CD4-positive, alpha-beta T cell treated with Interleukin-17A for 1 hour (primary cell): Measurements from ENCODE around the gene GABARAPL1.
"Not testable (repeated sequence)": the region's sequence is repeated elsewhere in the genome, so short reads cannot be mapped to it uniquely, and the experiment has no call there.

Experiments used
- DNase-seq: peaks from one replicate; pipeline ENCODE4 v3.0.0-alpha.2; 2020

Gene GABARAPL1

GRCh38 chr12:10204495-10204894 is 8.2 kb upstream of the GABARAPL1 start:
- not testable (repeated sequence) for DNase-seq

DNA sequence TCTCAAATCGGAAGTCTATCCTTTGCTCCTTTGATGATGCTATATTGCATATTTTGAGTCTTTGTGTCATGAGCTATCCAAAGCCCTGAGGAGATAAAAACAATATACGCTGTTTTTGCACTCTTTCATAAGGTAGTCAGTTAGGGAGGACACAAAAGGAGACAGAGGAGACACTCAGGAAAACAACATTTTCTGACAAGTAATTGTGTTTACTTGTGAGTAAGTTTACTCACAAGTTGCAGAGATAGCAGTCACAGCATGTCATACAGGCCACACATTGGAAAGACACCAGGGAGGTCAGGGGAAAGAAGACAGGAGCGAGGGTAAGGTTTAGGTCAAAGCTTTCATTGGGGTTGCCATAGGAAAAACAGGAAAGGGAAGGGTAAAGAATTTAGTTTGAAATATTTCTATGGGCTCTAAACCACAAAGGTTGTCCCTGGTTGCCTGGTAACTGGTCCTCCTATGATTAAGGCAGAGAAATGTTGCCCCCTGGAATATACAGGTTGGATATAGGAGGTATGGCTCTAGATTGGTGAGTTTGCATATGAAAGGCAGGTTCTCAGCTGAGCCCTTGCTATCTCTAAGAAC is 7.4 kb upstream of the GABARAPL1 start:
- DNase-seq, result no peak

DNA sequence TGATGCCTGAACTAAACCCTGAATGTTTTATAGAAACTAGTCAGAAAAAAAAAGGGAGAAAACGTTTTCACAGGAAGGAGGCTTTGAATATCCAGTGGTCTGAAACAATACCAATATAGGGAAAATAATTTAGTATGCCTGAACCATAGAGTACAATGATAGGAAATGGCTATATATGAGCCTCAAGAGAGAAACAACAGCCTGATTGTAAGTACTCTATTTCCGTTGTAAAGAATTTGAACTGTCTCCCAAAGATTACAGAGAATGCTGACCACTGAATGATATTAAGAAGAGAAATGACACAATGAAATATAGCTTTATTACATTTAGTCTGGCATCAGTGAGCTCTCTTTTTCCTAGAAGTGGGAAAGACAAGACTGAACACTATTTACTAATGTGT is 5.5 kb upstream of the GABARAPL1 start:
- no peak for DNase-seq

DNA sequence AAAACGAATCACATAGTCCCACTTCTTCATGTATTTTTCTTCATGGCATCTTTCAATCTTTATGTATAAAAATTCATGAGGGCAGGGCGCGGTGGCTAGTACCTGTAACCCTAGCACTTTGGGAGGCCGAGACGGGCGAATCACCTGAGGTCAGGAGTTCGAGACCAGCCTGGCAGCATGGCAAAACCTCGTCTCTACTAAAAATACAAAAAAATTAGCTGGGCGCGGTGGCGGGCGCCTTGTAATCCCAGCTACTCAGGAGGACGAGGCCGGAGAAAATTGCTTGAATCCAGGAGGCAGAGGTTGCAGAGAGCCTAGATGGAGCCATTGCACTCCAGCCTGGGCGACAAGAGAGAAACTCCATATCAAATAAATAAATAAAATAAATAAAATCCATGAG is 2.5 kb upstream of the GABARAPL1 start:
- no peak for DNase-seq

- DNase-seq, result no peak
Measured at GRCh38 chr12:10211101-10211939, 1.4 kb upstream of the GABARAPL1 start.

DNA sequence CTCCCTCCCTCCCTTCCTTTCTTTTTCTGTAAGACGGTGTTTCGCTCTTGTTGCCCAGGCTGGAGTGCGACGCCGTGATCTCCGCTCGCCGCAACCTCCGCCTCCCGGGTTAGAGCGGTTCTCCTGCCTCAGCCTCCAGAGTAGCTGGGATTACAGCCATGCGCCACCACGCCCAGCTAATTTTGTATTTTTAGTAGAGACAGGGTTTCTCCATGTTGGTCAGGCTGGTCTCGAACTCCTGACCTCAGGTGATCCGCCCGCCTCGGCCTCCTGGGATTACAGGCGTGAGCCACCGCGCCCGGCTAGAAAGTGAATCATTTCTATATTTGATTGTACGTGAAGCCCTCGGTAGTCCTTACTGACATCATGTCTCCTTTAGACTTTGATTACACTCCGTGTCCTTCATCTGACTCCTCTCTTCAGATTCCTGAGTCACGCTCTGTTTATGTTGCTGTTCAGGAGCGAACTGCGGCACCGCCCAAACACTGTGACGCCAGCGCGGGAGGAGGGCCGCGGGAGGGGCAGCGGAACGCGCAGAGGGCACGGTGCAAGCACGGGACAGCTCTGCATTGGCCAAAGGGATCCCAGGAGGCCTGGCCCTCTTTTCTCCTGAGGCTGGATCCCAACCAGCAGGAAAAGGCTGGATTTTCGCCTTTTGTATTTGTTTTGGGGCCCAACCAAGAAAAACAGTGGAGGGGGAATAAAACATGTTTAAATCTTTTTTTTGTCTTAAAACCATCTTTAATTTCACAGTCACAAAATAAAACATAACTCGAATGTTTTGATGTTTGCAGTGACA is 538 bp upstream of the GABARAPL1 start:
- peak; percentile 90 for DNase-seq

DNA sequence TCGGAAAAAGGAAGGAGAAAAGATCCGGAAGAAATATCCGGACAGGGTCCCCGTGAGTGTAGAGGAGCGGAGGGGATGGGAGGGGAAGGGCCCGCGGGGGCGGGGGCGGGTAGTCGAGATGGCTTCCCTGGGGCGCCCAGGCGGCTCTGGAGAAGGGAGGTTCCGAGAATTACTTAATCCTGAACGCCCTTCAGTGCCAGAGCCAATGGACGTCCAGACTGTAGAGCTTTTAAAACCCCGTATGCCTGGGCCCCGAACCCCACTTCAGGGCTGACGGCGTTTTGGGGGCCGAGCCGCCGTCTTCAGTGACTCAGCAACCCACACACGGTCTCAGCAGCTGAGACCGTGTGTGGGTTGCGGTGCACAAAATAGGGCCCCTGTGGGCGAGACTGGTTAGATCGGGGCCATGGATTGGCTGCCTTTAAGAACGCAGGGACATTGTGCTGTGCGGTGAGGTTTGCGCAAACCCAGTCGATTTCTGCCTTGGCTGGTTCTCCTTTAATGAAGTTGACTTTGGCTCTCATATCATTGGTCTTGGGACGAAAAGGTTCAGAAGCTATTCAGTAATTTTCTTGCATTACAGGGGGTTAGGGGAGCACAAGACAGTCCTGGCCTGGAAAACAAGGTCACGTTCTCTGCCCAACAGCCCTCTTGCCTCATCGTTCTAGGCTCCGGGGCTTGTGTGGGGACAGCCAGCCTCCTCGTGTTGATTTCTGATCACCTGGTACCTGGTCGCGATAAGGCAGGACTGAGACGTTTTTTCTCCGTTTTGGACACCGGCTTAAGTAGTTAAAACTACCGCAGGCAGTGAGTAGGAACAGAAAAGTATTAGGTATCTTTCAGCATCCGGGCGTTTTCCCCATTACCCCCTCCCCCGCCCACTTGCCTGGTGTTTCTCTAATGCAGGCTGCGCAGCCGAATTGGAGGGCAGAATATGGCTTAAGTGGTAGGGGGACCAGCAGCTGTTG is 775 bp downstream of the GABARAPL1 start:
- peak; percentile 88 for DNase-seq

DNA sequence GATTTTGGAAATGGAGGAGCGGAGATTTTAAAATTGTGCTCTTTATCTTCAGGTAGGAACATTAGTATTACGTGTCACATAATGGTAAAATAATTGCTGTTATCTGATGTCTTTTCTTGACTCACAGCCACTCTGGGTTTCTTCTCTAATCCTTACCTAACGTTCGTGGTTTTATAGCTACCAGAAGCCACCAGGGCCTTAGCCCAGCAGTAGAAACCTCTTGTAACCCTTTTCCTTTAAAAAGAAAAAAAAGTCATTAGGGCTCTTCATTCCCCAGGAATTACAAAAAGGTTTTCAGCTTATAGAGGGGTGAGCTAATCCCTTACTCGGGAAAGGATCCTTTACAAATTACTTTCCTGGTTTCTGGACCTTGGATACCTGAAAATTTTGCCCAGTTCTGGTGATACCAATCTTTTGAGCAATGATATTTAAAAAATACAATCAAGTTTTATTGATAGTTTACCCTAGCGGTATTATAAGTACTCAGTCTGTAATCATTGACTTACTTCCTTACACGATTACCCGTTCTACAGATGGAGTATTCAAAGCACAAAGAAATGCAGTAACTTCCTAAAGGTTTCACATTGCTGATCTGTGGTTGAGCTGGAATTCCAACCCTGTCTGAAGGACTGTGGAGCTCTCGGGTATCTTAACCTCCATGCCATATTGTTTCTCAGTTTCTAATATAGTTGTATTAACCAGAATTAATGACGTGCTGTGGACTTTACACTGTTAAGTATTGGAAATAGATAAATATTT is 1.6 kb downstream of the GABARAPL1 start:
- no peak for DNase-seq

- DNase-seq, result no peak
Measured at GRCh38 chr12:10214895-10215267, 2.2 kb downstream of the GABARAPL1 start.

GRCh38 chr12:10215436-10215835 is 2.8 kb downstream of the GABARAPL1 start:
- DNase-seq, result peak; percentile 34

DNA sequence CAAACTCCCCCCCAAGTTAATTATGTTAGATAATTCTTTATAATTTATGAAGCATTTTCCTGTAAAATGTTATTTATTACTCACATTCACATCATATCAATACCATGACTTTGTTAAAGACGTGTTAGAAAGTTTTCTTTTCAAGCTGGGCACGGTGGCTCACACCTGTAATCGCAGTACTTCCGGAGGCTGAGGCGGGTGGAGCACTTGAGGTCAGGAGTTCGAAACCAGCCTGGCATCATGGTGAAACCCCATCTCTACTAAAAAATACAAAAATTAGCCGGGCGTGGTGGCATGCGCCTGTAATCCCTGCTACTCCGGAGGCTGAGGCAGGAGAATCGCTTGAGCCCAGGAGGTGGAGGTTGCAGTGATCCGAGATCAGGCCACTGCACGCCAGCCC is 3.3 kb downstream of the GABARAPL1 start:
- peak; percentile 55 for DNase-seq

- no peak for DNase-seq
Measured at GRCh38 chr12:10218021-10218420, 5.3 kb downstream of the GABARAPL1 start.

DNA sequence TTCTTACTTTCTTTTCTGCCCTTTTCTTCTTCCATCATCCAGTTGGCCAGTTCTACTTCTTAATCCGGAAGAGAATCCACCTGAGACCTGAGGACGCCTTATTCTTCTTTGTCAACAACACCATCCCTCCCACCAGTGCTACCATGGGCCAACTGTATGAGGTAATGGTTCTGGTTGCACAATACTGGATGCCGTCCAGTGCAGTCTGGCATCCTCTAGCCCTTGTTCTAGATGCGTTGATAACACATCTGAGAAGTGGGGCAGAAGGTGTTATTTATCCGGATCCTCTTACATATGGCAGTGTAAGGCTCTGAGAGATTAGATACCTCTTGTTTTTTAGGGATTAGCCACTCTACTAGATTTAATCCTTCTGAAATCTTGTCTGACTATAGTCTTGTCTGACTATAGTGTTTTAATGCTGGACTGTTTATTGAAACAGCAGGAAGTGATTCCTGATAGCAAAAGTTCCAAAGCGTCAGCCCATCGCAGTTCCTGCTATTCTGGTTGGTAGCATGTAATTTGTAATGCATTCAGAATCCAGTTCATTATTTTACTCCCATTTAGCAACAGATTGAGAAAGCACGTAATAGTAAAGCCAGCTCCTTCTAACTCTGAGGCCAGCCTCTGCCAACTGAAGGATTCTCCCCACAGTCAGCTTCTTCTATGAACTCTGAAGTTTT is 7.9 kb downstream of the GABARAPL1 start:
- no peak for DNase-seq

GRCh38 chr12:10221846-10222245 is 9.2 kb downstream of the GABARAPL1 start:
- DNase-seq, result no peak

DNA sequence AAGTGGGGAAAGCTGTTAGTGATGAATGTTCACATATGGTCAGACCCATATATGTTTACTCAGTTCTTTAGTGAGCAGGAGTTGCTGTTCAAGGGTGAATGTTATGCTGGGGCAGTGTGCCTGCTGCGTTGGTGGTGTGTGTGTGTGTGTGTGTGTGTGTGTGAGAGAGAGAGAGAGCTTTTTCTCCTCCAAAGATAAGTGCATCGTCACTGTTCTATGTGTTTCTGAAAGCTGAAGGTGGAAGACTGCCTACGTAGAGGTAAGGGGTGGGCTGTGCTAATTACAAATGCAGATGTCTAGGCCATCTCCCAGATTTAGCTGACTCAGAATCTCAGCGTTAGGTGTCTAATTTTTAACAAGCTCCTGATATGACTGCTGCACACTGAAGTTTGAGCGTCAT is 10.5 kb downstream of the GABARAPL1 start:
- no peak for DNase-seq

DNA sequence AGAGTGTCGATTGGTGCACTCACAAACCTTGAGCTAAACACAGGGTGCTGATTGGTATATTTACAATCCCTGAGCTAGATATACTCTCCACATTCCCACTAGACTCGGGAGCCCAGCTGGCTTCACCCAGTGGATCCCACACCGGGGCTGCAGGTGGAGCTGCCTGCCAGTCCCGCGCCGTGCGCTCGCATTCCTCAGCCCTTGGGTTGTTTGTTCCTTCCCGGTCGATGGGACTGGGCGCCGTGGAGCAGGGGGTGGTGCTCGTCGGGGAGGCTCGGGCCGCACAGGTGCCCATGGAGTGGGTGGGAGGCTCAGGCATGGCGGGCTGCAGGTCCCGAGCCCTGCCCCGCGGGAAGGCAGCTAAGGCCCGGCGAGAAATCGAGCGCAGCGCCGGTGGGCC is 12.7 kb downstream of the GABARAPL1 start:
- DNase-seq, result not testable (repeated sequence)

GRCh38 chr12:10226086-10226485 is 13.4 kb downstream of the GABARAPL1 start:
- DNase-seq, result no peak

- DNase-seq, result no peak
Measured at GRCh38 chr12:10226731-10227130, 14.1 kb downstream of the GABARAPL1 start.

DNA sequence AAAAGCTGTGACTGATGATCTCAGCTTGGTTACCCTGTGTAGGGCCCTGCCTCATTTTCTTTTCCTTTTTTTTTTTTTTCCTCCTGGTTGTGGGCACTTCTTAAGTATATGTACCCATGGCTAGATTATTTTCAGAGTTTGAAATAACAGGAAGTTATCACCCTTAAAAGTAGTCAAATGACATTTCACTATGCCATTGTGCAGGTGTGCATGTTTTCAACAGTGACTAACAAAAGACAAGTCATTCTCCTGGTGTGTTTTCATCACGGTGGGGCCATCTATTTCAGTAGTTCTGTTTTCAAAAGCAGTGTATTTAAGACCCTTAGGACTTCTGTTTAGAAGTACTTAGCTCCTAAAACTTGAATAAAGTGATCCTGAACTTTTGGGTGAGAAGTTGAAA is 15.0 kb downstream of the GABARAPL1 start:
- DNase-seq, result no peak

- DNase-seq, result no peak
Measured at GRCh38 chr12:10234562-10234961, 21.9 kb downstream of the GABARAPL1 start.
